ENCODE data around the gene GRID2IP. TPM values are rescaled to one million over a fixed set of nuclear protein-coding genes. Genes with fewer than 3 reads are reported as not detected.

GRID2IP gene
- total RNA-seq, 1 experiment from 2014 or later = 3.0 TPM

GRCh38 chr7:6579446-6579845, 28.2 kb upstream of the GRID2IP start:
- Mint-ChIP-seq H3K4me3 (peak overlapping the region; percentile 85; the same call in 1 of the 2 replicates), H3K9me3 (no peaks in the 10 kb centered on the region), H3K4me1 (no peaks in the 10 kb centered on the region), H3K27me3 (ENCODE audit: low read depth) (no peaks in the 10 kb centered on the region), H3K36me3 (peaks cover 38% of the 10 kb centered on the region), H3K27ac (no peak overlapping the region; the same call in 1 of the 2 replicates)
- ChIA-PET POLR2A (no interaction called here), CTCF (no interaction called here)
- ATAC-seq (peak; percentile 56), DNase-seq (ENCODE audit: low spot score) (no peak)
- TF ChIP-seq ATF6 (CRISPR knock-in tag; IDR thresholded peaks at IDR 0.05) = no peak
- TF ChIP-seq ZNF532 (CRISPR knock-in tag; IDR thresholded peaks at IDR 0.05; ENCODE audit: borderline replicate concordance) = no peak
- TF ChIP-seq GRHL2 (CRISPR knock-in tag; IDR thresholded peaks at IDR 0.05; ENCODE audit: insufficient replicate concordance, severe bottlenecking) = no peak
- TF ChIP-seq NR3C1 (CRISPR knock-in tag; conservative IDR thresholded peaks at IDR 0.05; ENCODE audit: low read depth) = no peak
- TF ChIP-seq SP1 (CRISPR knock-in tag; conservative IDR thresholded peaks at IDR 0.05) = no peak

GRCh38 chr7:6578114-6579084, 27.1 kb upstream of the GRID2IP start:
- CTCF ChIA-PET = interaction anchor here (1.7 to 5.0 kb wide), 3 partner anchors 12 to 62 kb away, joined by 10 to 27 read pairs (median 10); partner anchors contain the start of gene INTS15

GRCh38 chr7:6577369-6578113, 26.3 kb upstream of the GRID2IP start, which contains the start of gene ZDHHC4:
Gene ZDHHC4 (plus strand): TSS chr7:6577454. CDS start chr7:6580562, 3,108 bp downstream.
- peaks cover 26% of the 10 kb centered on the region for H3K36me3 Mint-ChIP-seq
- ATAC-seq = peak; percentile 83
- H3K4me3 Mint-ChIP-seq = peak within 1 kb of the TSS; percentile 85
- ChIA-PET POLR2A (interaction anchor here (0.6 to 1.0 kb wide), 2 partner anchors 32 to 58 kb away, joined by 3 read pairs; no protein-coding TSS in a partner anchor), CTCF (interaction anchor here (1.7 to 5.0 kb wide), 3 partner anchors 13 to 61 kb away, joined by 10 to 27 read pairs (median 10); partner anchors contain the start of gene INTS15)
- DNase-seq (ENCODE audit: low spot score) = peak; percentile 79
- no peaks in the 10 kb centered on the region for H3K4me1 Mint-ChIP-seq
- peak within 1 kb of the TSS; percentile 92 for H3K27ac Mint-ChIP-seq
- H3K27me3 Mint-ChIP-seq (ENCODE audit: low read depth) = no peaks in the 10 kb centered on the region
- no peaks in the 10 kb centered on the region for H3K9me3 Mint-ChIP-seq
- TF ChIP-seq TEAD1 (CRISPR knock-in tag; IDR thresholded peaks at IDR 0.05) = 0 out of 2 replicates have a peak, but pooled peaks have one; percentile 40
- peak; percentile 78 for TF ChIP-seq GABPB1 (CRISPR knock-in tag; IDR thresholded peaks at IDR 0.05)
- TF ChIP-seq NFE2L1 (CRISPR knock-in tag; IDR thresholded peaks at IDR 0.05) = no peak
- TF ChIP-seq IRF1 (CRISPR knock-in tag; IDR thresholded peaks at IDR 0.05) = 0 out of 2 replicates have a peak, but pooled peaks have one; percentile 63
- TF ChIP-seq MAX (CRISPR knock-in tag; IDR thresholded peaks at IDR 0.05) = peak; percentile 44; the same call in 1 of the 2 replicates
- no peak for TF ChIP-seq ZMAT4 (CRISPR knock-in tag; IDR thresholded peaks at IDR 0.05)
- no peak for TF ChIP-seq ZNF416 (CRISPR knock-in tag; IDR thresholded peaks at IDR 0.05)
- 0 out of 2 replicates have a peak, but pooled peaks have one; percentile 48 for TF ChIP-seq CREB1 (CRISPR knock-in tag; IDR thresholded peaks at IDR 0.05)
- TF ChIP-seq SOX15 (CRISPR knock-in tag; IDR thresholded peaks at IDR 0.05) = no peak
- peak; percentile 62; the same call in 1 of the 2 replicates for TF ChIP-seq CREM (CRISPR knock-in tag; IDR thresholded peaks at IDR 0.05)
- TF ChIP-seq USF1 (CRISPR knock-in tag; IDR thresholded peaks at IDR 0.05) = peak; percentile 49; the same call in 1 of the 2 replicates

More at GRCh38 chr7:6578114-6579084, 27.1 kb upstream of the GRID2IP start:
- Mint-ChIP-seq H3K9me3 (no peaks in the 10 kb centered on the region), H3K4me3 (peak overlapping the region; percentile 85), H3K27me3 (ENCODE audit: low read depth) (no peaks in the 10 kb centered on the region), H3K36me3 (peaks cover 30% of the 10 kb centered on the region), H3K4me1 (no peaks in the 10 kb centered on the region), H3K27ac (peak overlapping the region; percentile 55)
- POLR2A ChIA-PET = no interaction called here
- TF ChIP-seq ZNF396 (CRISPR knock-in tag; IDR thresholded peaks at IDR 0.05; ENCODE audit: borderline replicate concordance) = no peak
- peak; percentile 71 for TF ChIP-seq ZNF121 (CRISPR knock-in tag; IDR thresholded peaks at IDR 0.05)
- TF ChIP-seq GABPB1 (CRISPR knock-in tag; IDR thresholded peaks at IDR 0.05) = peak; percentile 65; the same call in 1 of the 2 replicates
- no peak for TF ChIP-seq MAX (CRISPR knock-in tag; IDR thresholded peaks at IDR 0.05)
- 0 out of 2 replicates have a peak, but pooled peaks have one; percentile 5 for TF ChIP-seq GTF2I (CRISPR knock-in tag; conservative IDR thresholded peaks at IDR 0.05)
- ATAC-seq (no peak), DNase-seq (ENCODE audit: low spot score) (no peak)

All from WTC11 (cell line).